GM13977 (cell line): ENCODE data around the gene UPB1.
"Not testable (repeated sequence)": the region's sequence is repeated elsewhere in the genome, so short reads cannot be mapped to it uniquely, and the experiment has no call there.

Experiments
- DNase-seq: peaks from one replicate; pipeline ENCODE4 v3.0.0; 2012; ENCODE audit warnings: low spot score
- CTCF ChIP-seq: IDR thresholded peaks from 2 replicates; pipeline ENCODE4 v1.5.1; 2012; ENCODE audit warnings: mild to moderate bottlenecking, control low read depth; ENCODE audit not compliant: insufficient read depth; ENCODE audit errors: extremely low read depth, missing control alignments
- in situ Hi-C: fragments of 300-500 bp; cut with MboI; formaldehyde crosslinking; loops from one replicate; pipeline ENCODE4 v1.12.0; 2022; ENCODE audit warnings: low sequenced_read_pairs, low pct_unique_long_range_greater_than_20kb, mixed read lengths, inconsistent platforms; ENCODE audit not compliant: unreplicated experiment

Gene UPB1

DNA sequence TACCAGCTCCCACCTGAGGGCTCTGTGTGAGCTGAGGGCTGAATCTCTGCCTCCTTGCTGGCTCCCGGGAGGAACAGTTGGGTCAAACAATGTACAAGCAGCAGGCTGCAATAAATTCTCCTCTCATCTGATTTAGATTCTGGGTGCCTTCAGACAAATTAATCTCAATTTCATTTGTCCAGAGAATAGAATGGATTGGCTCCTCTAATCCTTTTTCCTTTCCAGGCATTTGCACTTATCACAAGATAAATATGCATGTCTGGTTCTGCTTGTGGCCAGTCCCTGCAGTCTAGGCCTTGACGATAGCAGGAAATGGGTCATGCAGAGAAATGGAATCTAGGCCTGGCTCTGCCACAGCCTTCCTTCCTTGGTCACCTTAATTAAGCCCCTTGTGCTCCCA, 28.7 kb downstream of the UPB1 start:
- in situ Hi-C loops = loop anchor here (10.0 kb wide), 1 partner anchor 199 kb away; no protein-coding TSS in a partner anchor
- no peak for DNase-seq
- no peak for TF ChIP-seq CTCF

GRCh38 chr22:24525416-24526037, 30.4 kb downstream of the UPB1 start:
- peak; percentile 81 for DNase-seq
- in situ Hi-C loops = loop anchor here (10.0 kb wide), 1 partner anchor 201 kb away; no protein-coding TSS in a partner anchor
- peak; percentile 91 for TF ChIP-seq CTCF

- no peak for TF ChIP-seq CTCF
- in situ Hi-C loops = loop anchor here (10.0 kb wide), 1 partner anchor 201 kb away; no protein-coding TSS in a partner anchor
- no peak for DNase-seq
Observed at GRCh38 chr22:24526191-24526590, 31.1 kb downstream of the UPB1 start.

- in situ Hi-C loops = loop anchor here (10.0 kb wide), 1 partner anchor 205 kb away; no protein-coding TSS in a partner anchor
Observed at GRCh38 chr22:24529898-24530297, 34.8 kb downstream of the UPB1 start.

DNA sequence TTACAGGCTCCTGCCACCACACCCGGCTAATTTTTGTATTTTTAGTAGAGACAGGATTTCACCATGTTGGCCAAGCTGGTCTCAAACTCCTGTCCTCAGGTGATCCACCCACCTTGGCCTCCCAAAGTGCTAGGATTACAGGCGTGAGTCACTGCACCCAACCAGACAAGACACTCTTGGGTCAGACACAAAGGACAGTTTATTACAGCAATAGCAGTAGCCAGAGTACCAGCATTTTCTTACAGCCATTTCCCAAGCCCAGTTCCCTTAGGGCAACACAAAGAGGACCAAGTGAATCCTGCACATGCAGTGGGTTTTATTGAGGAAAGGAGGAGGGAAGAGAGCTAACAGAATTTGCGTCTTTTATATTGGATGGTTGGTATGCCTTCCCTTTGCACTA, 35.8 kb downstream of the UPB1 start:
- DNase-seq, in situ Hi-C loops: not testable (repeated sequence)

More at GRCh38 chr22:24529898-24530297, 34.8 kb downstream of the UPB1 start:
- DNase-seq = no peak
- TF ChIP-seq CTCF = no peak

- in situ Hi-C loops = no loop called here
- no peak for TF ChIP-seq CTCF
- no peak for DNase-seq
Observed at GRCh38 chr22:24532075-24532474, 36.9 kb downstream of the UPB1 start.

DNA sequence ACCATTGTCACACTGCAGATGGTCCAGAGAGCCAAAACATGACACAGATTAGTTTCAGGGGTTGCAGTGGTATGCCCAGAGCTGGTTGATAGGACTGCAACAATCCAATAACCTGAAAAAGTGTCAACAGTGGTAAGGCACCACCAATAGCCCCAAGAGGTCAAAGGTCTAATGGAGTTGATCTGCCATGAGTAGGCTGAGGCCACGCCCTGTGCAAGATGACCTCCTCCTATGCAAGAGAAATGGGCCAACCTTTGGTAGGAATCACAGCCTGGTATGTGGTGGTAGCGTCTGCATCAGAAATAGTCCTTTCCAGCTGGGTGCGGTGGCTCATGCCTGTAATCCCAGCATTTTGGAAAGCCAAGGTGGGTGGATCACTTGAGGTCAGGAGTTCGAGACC, 40.2 kb downstream of the UPB1 start:
- in situ Hi-C loops = no loop called here

More for the DNA sequence above, 40.2 kb downstream of the UPB1 start:
- no peak for TF ChIP-seq CTCF
- no peak for DNase-seq
